Astrocyte (in vitro differentiated cells and primary cell): ENCODE measurements around the gene GALNT18. TPM values are rescaled to one million over a fixed set of nuclear protein-coding genes. Genes with fewer than 3 reads are reported as not detected.

Experiments
- DNase-seq: peaks from one replicate; pipeline ENCODE4 v3.0.0-alpha.2; 2010; ENCODE audit warnings: low read depth
- FAIRE-seq: peaks from 2 replicates; lab custom pipeline; 2011; peaks lifted over from hg19 to GRCh38; lab: Jason Lieb, UNC
- H2AFZ ChIP-seq: 2 replicates; pipeline ENCODE4 v1.6.0; 2012; ENCODE audit warnings: low read depth, low read length, inconsistent platforms
- H3K27ac ChIP-seq: 2 replicates; pipeline ENCODE4 v1.5.1; 2011; ENCODE audit warnings: low read depth, low read length, inconsistent platforms
- H3K27me3 ChIP-seq: 2 replicates; pipeline ENCODE4 v1.6.0; 2011; ENCODE audit warnings: low read length, inconsistent platforms; ENCODE audit not compliant: insufficient read depth
- H3K36me3 ChIP-seq: 2 replicates; pipeline ENCODE4 v1.5.1; 2011; ENCODE audit warnings: low read length, inconsistent platforms; ENCODE audit not compliant: insufficient read depth
- H3K4me1 ChIP-seq: 2 replicates; pipeline ENCODE4 v1.5.1; 2011; ENCODE audit warnings: low read length, inconsistent platforms; ENCODE audit not compliant: insufficient read depth
- H3K4me2 ChIP-seq: 2 replicates; pipeline ENCODE4 v1.6.0; 2012; ENCODE audit warnings: low read length, inconsistent platforms
- H3K4me3 ChIP-seq: 2 replicates; pipeline ENCODE4 v1.5.1; 2011; ENCODE audit warnings: low read depth, mild to moderate bottlenecking, low read length, inconsistent platforms; ENCODE audit not compliant: insufficient read depth
- H3K79me2 ChIP-seq: 2 replicates; pipeline ENCODE4 v1.6.0; 2012; ENCODE audit warnings: mild to moderate bottlenecking, low read length, inconsistent platforms; ENCODE audit not compliant: insufficient read depth
- H3K9ac ChIP-seq: 2 replicates; pipeline ENCODE4 v1.6.0; 2012; ENCODE audit warnings: mild to moderate bottlenecking, low read length, inconsistent platforms
- H3K9me3 ChIP-seq: 2 replicates; pipeline ENCODE4 v1.5.1; 2012; ENCODE audit warnings: low read depth, mild to moderate bottlenecking, low read length, inconsistent platforms; ENCODE audit not compliant: insufficient read depth
- H4K20me1 ChIP-seq: 2 replicates; pipeline ENCODE4 v1.6.0; 2012; ENCODE audit warnings: low read length, inconsistent platforms; ENCODE audit not compliant: insufficient read depth
- H3K27ac Mint-ChIP-seq: one replicate; pipeline ENCODE4 v1.8.0; 2021; ENCODE audit warnings: mild to moderate bottlenecking, mixed read lengths; ENCODE audit not compliant: unreplicated experiment
- H3K27me3 Mint-ChIP-seq: one replicate; pipeline ENCODE4 v1.8.0; 2021; ENCODE audit warnings: low read depth, mixed read lengths; ENCODE audit not compliant: unreplicated experiment
- H3K36me3 Mint-ChIP-seq: one replicate; pipeline ENCODE4 v1.8.0; 2021; ENCODE audit warnings: low read depth, mixed read lengths; ENCODE audit not compliant: unreplicated experiment
- H3K4me1 Mint-ChIP-seq: one replicate; pipeline ENCODE4 v1.8.0; 2021; ENCODE audit warnings: low read depth, mixed read lengths; ENCODE audit not compliant: unreplicated experiment
- H3K4me3 Mint-ChIP-seq: one replicate; pipeline ENCODE4 v1.8.0; 2021; ENCODE audit warnings: mild to moderate bottlenecking, moderate library complexity, mixed read lengths; ENCODE audit not compliant: unreplicated experiment
- H3K9me3 Mint-ChIP-seq: one replicate; pipeline ENCODE4 v1.8.0; 2021; ENCODE audit warnings: mild to moderate bottlenecking, mixed read lengths; ENCODE audit not compliant: unreplicated experiment
- CTCF ChIP-seq: IDR thresholded peaks from 2 replicates; pipeline ENCODE4 v1.5.1; 2011; ENCODE audit warnings: low read depth, mild to moderate bottlenecking, inconsistent platforms, low read length, moderate library complexity; ENCODE audit not compliant: insufficient read depth
- EZH2 ChIP-seq: IDR thresholded peaks from 2 replicates; pipeline ENCODE4 v1.6.1; 2012; ENCODE audit warnings: mild to moderate bottlenecking, low read length, inconsistent platforms; ENCODE audit not compliant: insufficient read depth
- total RNA-seq: library from RNA; stranded (reverse); gene quantifications from 2 replicates; pipeline ENCODE4 v1.2.1, GENCODE V29; 2021

Gene GALNT18
- total RNA-seq, 1 donor from 2014 or later = 6.5 TPM

GRCh38 chr11:11250470-11250869 lies 371.3 kb downstream of the GALNT18 start:
- peaks cover 39% of the 10 kb centered on the region for H3K27me3 Mint-ChIP-seq

DNA sequence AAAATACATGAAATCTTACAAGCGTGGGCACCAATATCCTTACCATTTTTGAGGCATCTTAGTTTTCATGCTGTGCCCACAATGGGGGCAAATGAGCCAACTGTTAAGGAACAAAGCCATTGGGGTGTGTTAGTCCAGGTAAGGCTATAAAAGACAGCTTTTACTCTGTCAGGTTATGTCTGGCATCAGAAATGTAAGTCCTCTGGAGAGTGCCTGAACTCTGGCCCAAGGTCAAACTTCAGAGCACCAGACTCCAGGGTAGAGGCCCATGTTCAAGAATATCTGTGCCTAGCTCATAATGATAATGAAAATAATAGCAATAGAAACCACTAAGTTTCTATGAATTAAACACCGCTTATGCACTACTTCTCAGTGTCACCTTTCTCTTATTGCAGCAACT lies 374.2 kb downstream of the GALNT18 start:
- H3K27me3 Mint-ChIP-seq = peaks cover 26% of the 10 kb centered on the region
- Histone ChIP-seq H3K4me3 (no peak overlapping the region), H4K20me1 (no peaks in the 10 kb centered on the region), H3K36me3 (no peaks in the 10 kb centered on the region), H3K9me3 (no peaks in the 10 kb centered on the region), H3K4me2 (no peak overlapping the region), H2AFZ (no peak overlapping the region), H3K9ac (no peak overlapping the region), H3K27me3 (peaks cover 2% of the 10 kb centered on the region), H3K4me1 (no peaks in the 10 kb centered on the region), H3K27ac (no peak overlapping the region), H3K79me2 (no peaks in the 10 kb centered on the region)
- H3K27ac Mint-ChIP-seq = no peak overlapping the region
- DNase-seq = no peak
- H3K4me3 Mint-ChIP-seq = no peak overlapping the region
- peaks cover 16% of the 10 kb centered on the region for H3K4me1 Mint-ChIP-seq
- peaks cover 4% of the 10 kb centered on the region for H3K36me3 Mint-ChIP-seq
- H3K9me3 Mint-ChIP-seq = peaks cover 7% of the 10 kb centered on the region
- no peak for FAIRE-seq
- no peak for TF ChIP-seq CTCF
- TF ChIP-seq EZH2 = no peak

More at GRCh38 chr11:11250470-11250869, 371.3 kb downstream of the GALNT18 start:
- Histone ChIP-seq H2AFZ (no peak overlapping the region), H3K27me3 (peaks cover 2% of the 10 kb centered on the region), H3K79me2 (no peaks in the 10 kb centered on the region), H3K27ac (no peak overlapping the region), H3K36me3 (no peaks in the 10 kb centered on the region), H4K20me1 (no peaks in the 10 kb centered on the region), H3K4me2 (no peak overlapping the region), H3K9ac (no peak overlapping the region), H3K4me3 (no peak overlapping the region), H3K4me1 (no peaks in the 10 kb centered on the region), H3K9me3 (no peaks in the 10 kb centered on the region)
- peaks cover 4% of the 10 kb centered on the region for H3K36me3 Mint-ChIP-seq
- no peak overlapping the region for H3K4me3 Mint-ChIP-seq
- peak overlapping the region; percentile 88 for H3K27ac Mint-ChIP-seq
- no peak for TF ChIP-seq EZH2
- TF ChIP-seq CTCF = no peak
- FAIRE-seq = no peak
- H3K9me3 Mint-ChIP-seq = peaks cover 7% of the 10 kb centered on the region
- peaks cover 14% of the 10 kb centered on the region for H3K4me1 Mint-ChIP-seq
- no peak for DNase-seq

DNA sequence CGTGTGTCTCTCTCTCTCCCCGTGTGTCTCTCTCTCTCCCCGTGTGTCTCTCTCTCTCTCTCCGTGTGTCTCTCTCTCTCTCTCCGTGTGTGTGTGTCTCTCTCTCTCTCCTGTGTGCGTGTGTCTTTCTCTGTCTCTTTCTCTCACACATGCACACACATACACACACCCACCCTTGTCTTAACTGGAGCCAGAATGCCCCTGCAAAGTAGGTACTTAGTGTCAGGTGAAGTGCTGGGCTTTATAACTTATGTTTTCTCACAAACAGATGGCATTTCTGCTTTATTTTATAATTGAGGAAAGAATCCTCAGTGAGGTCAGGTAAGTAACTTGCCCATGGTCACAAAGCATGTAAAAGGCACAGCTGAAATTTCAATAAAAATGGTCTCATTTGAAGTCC lies 374.7 kb downstream of the GALNT18 start:
- Histone ChIP-seq H3K9ac (no peak overlapping the region), H3K27me3 (peaks cover 2% of the 10 kb centered on the region), H3K36me3 (no peaks in the 10 kb centered on the region), H3K4me1 (no peaks in the 10 kb centered on the region), H3K9me3 (no peaks in the 10 kb centered on the region), H2AFZ (no peak overlapping the region), H3K4me3 (no peak overlapping the region), H4K20me1 (no peaks in the 10 kb centered on the region), H3K79me2 (no peaks in the 10 kb centered on the region), H3K4me2 (no peak overlapping the region), H3K27ac (no peak overlapping the region)
- Mint-ChIP-seq H3K9me3 (peaks cover 7% of the 10 kb centered on the region), H3K27ac (peak overlapping the region; percentile 15), H3K27me3 (peaks cover 25% of the 10 kb centered on the region), H3K4me3 (no peak overlapping the region), H3K36me3 (peaks cover 4% of the 10 kb centered on the region), H3K4me1 (peaks cover 16% of the 10 kb centered on the region)
- no peak for DNase-seq
- TF ChIP-seq EZH2 = no peak
- TF ChIP-seq CTCF = no peak
- no peak for FAIRE-seq
